Adrenal gland (tissue), 12 donors: Measurements from ENCODE around the gene ATRIP. TPM values are rescaled to one million over a fixed set of nuclear protein-coding genes. Genes with fewer than 3 reads are reported as not detected.

Experiments
- DNase-seq, 7 donors: peaks; one replicate each; pipeline ENCODE4 v3.0.0-alpha.2; 2019 to 2020
- H3K27ac ChIP-seq, 5 donors: fragments of 200-600 bp; sonication (generic) in 4 of 5; 1 replicate in 3 of 5; 2 replicates in 2 of 5; pipeline versions ENCODE4 v1.5.1 to v1.8.0; 2016 to 2020; ENCODE audit warnings: mild to moderate bottlenecking in 1 of 5
- H3K27me3 ChIP-seq: fragments of 200-600 bp; 2 replicates; pipeline ENCODE4 v1.8.0; 2021
- H3K36me3 ChIP-seq, 2 donors: fragments of 200-600 bp; replicated peaks in 1 of 2; 1 replicate in 1 of 2; 2 replicates in 1 of 2; pipeline versions ENCODE4 v1.5.1 to v1.8.0; 2018 to 2022
- H3K4me1 ChIP-seq, 2 donors: fragments of 200-600 bp; replicated peaks in 1 of 2; 1 replicate in 1 of 2; 2 replicates in 1 of 2; pipeline versions ENCODE4 v1.5.1 to v1.8.0; 2018 to 2021
- H3K4me3 ChIP-seq, 4 donors: fragments of 200-600 bp; sonication (generic) in 3 of 4; one replicate each; pipeline ENCODE4 v1.5.1; 2016 to 2018
- H3K9me3 ChIP-seq, 3 donors: fragments of 200-600 bp; sonication (generic) in 1 of 3; replicated peaks in 1 of 3; 1 replicate in 2 of 3; 2 replicates in 1 of 3; pipeline versions ENCODE4 v1.5.1 to v1.8.0; 2016 to 2021
- CTCF ChIP-seq, 6 experiments: fragments of 450-650 bp in 4 of 6; fragments of 200-600 bp in 2 of 6; sonication (generic) in 1 of 6; IDR thresholded peaks; 1 replicate in 5 of 6; 2 replicates in 1 of 6; pipeline versions ENCODE4 v1.5.1 to v1.8.0; 2016 to 2021; ENCODE audit warnings: antibody characterized with exemption in 6 of 6, mild to moderate bottlenecking in 2 of 6, moderate library complexity in 1 of 6
- POLR2A ChIP-seq, 2 donors: fragments of 450-650 bp; IDR thresholded peaks; one replicate each; pipeline ENCODE4 v1.6.1; 2017; ENCODE audit warnings: antibody characterized with exemption in 2 of 2, mild to moderate bottlenecking in 2 of 2, moderate library complexity in 1 of 2
- WGBS, 4 donors: extraction: QIAGEN DNeasy Blood & Tissue Kit in 2 of 4; methylation state at CpG; one replicate each; pipeline versions ENCODE4 v1.1.5 to v1.1.7; 2013 to 2017; 5-methylcytosine and 5-hydroxymethylcytosine counted together
- intact Hi-C, 2 donors: fragments of 100-400 bp; cut with DNase I; formaldehyde crosslinking; loops; one replicate each; pipeline versions ENCODE4 v1.14.1 to v1.15.0; 2022 to 2023
- polyA plus RNA-seq, 3 donors: library from polyadenylated mRNA; stranded (reverse); fragments of 200-250 nt in 2 of 3; fragments of 350-450 nt in 1 of 3; fragmentation: Illumina TruSeq in 1 of 3; extraction: RNeasy Lipid Tissue Mini Kit (QIAGEN cat#74804) in 1 of 3; gene quantifications; one replicate each; pipeline ENCODE4 v1.2.3, GENCODE V29; 2013 to 2014
- total RNA-seq, 9 donors: library from RNA; depleted of rRNA in 4 of 9; stranded (reverse); fragments of >200 nt in 4 of 9; fragments of 120-200 nt in 1 of 9; fragmentation: NEBNext Ultra II Directional in 1 of 9; extraction: Animal tissue kit (Norgen Biotek cat#: 25700) in 1 of 9; gene quantifications; one replicate each; pipeline versions ENCODE4 v1.1.0 to v1.2.4, GENCODE V29; 2013 to 2023
- donor health status: healthy with polysubstance abuse.
- donor health status: Bipolar disorder and iron deficiency.
- donor health status: DM: yes; HTN: yes; CAD: no.
- donor health status: DM: no; HTN: no; CAD: no.
- donor health status: DM: no; HTN: no; CAD: no.
- donor health status: DM: yes; HTN: yes; CAD: no.

Gene ATRIP
- total and polyA plus RNA-seq, 12 donors, result 5.1 to 15.9 (median 6.8) TPM

- 85 to 92% (median 88%) methylated on average over 15 to 25 of the region's 25 CpGs for WGBS, 4 donors
- no peak for TF ChIP-seq POLR2A (IDR thresholded peaks at IDR 0.05)
- no peak for TF ChIP-seq CTCF (IDR thresholded peaks at IDR 0.05)
- DNase-seq, result peak in 1 of 7 donors; percentile 6
- intact Hi-C loops, result no loop called here
- H3K9me3 ChIP-seq, result no peaks in the 10 kb centered on the region
- H3K36me3 ChIP-seq, result peaks cover 0 to 32% of the 10 kb centered on the region in 2 donors
- no peak overlapping the region for H3K27ac ChIP-seq
- H3K27me3 ChIP-seq, result no peaks in the 10 kb centered on the region
- no peak overlapping the region for H3K4me3 ChIP-seq
- no peaks in the 10 kb centered on the region for H3K4me1 ChIP-seq
These were observed 31.9 kb upstream of the ATRIP start for GRCh38 chr3:48414376-48415250.

- intact Hi-C loops, result no loop called here
- no peak for DNase-seq
- Histone ChIP-seq H3K36me3 (peaks cover 0 to 29% of the 10 kb centered on the region in 2 donors), H3K4me3 (no peak overlapping the region), H3K27ac (no peak overlapping the region), H3K4me1 (no peaks in the 10 kb centered on the region), H3K9me3 (no peaks in the 10 kb centered on the region), H3K27me3 (no peaks in the 10 kb centered on the region)
- WGBS, 4 donors, result 85 to 94% (median 92%) methylated on average over 15 to 24 of the region's 24 CpGs
- TF ChIP-seq POLR2A (IDR thresholded peaks at IDR 0.05) (no peak), CTCF (IDR thresholded peaks at IDR 0.05) (no peak)
These were observed 31.1 kb upstream of the ATRIP start for GRCh38 chr3:48415251-48415953.

- no peak for DNase-seq
- WGBS, 4 donors, result 85 to 96% (median 91%) methylated on average over 6 to 14 of the region's 14 CpGs
- Histone ChIP-seq H3K4me1 (no peaks in the 10 kb centered on the region), H3K9me3 (no peaks in the 10 kb centered on the region), H3K4me3 (no peak overlapping the region), H3K36me3 (peaks cover 0 to 29% of the 10 kb centered on the region in 2 donors), H3K27ac (no peak overlapping the region), H3K27me3 (no peaks in the 10 kb centered on the region)
- no peak for TF ChIP-seq POLR2A (IDR thresholded peaks at IDR 0.05)
- TF ChIP-seq CTCF (IDR thresholded peaks at IDR 0.05), result no peak
- intact Hi-C loops, result no loop called here
These were observed 30.4 kb upstream of the ATRIP start for GRCh38 chr3:48416091-48416505.

GRCh38 chr3:48416546-48416945 lies 30.0 kb upstream of the ATRIP start:
- Histone ChIP-seq H3K27me3 (no peaks in the 10 kb centered on the region), H3K27ac (no peak overlapping the region), H3K4me3 (no peak overlapping the region), H3K36me3 (peaks cover 0 to 29% of the 10 kb centered on the region in 2 donors), H3K9me3 (no peaks in the 10 kb centered on the region), H3K4me1 (no peaks in the 10 kb centered on the region)
- intact Hi-C loops, result no loop called here
- TF ChIP-seq CTCF (IDR thresholded peaks at IDR 0.05) (no peak), POLR2A (IDR thresholded peaks at IDR 0.05) (no peak)
- 80 to 96% (median 95%) methylated on average over 4 of the region's 4 CpGs for WGBS, 4 donors
- no peak for DNase-seq
